ENCODE data around the gene RSRC2.
A peak's percentile ranks its signal among the peaks of the same experiment; 100 is the strongest.
"Not testable (repeated sequence)": the region's sequence is repeated elsewhere in the genome, so short reads cannot be mapped to it uniquely, and the experiment has no call there.

RSRC2 gene

DNA sequence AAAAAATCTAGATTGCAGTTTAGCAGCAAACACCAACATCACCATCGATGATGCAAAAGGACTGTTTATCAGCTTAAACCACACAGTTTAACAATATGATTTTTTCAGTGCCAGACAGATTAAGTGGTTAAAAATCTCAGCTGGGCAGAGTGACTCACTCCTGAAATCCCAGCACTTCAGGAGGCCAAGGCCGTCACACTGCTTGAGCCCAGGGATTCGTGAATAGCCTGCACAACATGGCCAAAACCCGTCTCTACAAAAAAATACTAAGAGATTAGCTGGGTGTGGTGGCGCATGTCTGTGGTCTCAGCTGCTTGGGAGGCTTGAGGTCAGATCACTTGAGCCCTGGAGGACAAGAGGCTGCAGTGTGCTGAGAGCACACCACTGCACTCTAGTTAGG lies 8.9 kb downstream of the RSRC2 start:
- DNase-seq = peak; percentile 48

DNA sequence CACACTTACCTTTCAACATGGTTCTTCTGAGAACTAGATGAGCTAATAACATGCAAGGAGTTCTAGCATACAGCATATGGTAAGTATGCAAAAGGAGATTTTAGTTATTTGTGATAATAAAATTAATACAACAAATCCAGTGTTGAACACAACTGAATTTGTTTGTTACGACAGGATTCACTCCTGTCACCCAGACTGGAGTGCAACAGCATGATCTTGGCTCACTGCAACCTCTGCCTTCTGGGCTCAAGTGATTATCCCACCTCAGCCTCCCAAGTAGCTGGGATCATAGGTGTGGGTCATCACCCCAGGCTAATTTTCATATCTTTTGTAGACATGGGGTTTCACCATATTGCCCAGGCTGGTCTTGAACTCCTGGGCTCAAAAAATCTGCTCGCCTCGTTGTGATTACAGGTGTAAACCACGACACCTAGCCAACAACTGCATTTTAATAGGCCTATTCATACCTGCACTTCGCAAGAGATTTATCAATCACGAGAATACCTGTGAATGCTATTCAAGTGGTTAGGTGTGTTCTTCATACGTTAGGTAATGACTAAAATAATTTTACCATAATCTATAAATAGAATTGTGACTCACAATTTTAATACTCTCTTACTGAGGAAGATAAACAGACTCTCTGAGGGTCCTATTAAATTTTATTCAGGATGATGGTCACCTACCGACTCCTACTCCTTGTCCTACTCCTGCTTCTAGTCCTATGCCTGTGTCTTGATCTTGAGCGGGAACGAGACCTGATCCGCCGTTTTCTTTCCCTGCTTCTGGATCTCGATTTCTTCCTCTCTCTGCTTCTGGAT lies 10.0 kb downstream of the RSRC2 start:
- DNase-seq = no peak

DNA sequence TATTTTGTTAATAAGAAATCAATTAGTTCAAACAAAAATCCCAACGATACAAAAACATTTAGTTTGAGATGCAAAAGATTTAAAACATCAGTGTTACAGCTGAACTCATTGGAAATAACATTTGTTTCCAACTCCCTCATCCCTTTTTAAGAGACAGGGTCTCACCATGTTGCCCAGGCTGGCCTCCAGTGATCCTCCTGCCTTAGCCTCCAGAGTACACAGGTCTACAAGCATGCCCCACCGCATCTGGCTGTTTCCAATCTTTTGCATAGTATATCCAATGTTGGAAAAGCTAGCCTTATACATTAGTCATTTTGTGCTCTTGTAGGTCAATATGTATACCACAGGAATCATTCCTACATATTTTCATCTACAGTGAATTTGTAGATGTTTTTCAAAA lies 11.5 kb downstream of the RSRC2 start:
- no peak for DNase-seq

DNA sequence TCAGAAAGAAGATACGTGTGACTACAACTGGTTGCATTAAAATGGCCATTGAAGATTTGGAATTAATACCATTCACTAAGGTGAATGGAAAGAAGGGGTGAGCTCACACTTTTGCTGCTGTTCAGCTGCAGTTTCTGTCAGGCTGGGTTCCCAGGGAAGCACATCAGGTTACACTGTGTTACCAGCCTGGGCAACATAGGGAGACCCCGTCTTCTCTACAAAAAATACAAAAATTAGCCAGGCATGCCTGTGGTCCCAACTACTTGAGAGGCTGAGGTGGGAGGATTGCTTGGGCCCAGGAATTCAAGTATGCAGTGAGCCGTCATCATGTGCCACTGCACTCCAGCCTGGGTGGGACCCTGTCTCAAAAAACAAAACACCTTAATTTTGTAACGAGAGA lies 13.1 kb downstream of the RSRC2 start:
- DNase-seq = no peak

DNA sequence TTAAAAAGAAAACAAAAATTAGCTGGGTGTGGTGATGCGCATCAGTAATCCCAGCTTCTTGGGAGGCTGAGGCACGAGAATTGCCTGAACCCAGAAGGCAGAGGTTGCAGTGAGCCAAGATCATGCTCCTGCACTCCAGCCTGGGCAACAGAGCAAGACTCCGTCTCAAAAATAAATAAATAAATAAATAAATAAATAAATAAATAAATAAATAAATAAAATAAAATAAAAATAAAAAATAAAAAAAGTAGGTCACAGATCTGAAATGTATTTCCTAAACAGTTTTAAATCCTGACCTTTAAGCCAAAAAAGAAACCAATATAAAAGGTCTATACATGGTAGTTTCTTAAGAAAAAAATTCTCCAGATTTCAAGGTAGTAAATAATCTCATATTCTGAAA lies 13.7 kb downstream of the RSRC2 start:
- DNase-seq = not testable (repeated sequence)

DNA sequence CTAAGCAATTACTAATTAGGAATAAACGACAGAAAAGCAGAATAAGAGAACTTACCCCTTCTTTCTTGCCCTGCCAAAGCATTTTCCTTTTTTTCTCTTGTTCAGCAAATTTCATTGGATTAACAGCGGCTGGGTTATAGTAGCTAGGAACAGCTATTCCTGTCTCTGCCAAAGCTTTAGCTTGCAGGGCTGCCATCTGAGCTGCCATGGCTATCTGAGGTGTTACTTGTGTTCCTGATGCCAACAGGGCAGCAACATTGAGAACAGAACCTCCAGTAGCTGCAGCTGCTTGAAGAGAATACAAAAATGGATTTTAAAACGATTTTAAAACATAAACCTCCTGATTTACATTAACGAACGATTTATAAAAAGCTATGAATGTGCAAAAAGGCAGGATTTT lies 18.6 kb downstream of the RSRC2 start:
- DNase-seq = no peak

DNA sequence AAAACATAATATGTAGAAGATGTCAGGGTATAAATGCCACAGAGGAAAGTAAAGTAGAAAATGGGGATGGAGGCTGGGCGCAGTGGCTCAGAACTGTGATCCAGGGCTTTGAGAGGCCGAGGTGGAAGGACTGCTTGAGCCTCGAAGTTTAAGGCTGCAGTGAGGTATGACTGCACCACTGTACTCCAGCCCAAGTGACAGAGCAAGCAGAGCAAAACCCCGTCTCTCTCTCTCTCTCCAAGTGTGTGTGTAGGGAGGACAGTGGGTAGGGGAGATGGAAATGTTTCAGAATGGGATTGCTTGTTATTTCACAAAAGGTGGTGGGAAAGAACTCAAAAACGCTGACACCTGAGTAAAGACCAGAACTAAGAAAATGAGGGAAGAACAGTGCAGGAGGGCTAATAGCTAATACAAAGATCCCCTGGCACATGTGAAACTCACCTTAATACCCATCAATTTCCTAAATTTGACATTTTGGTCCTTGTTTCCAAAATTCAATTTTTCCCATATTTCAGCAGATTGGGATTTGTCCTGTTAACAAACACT lies 20.3 kb downstream of the RSRC2 start:
- DNase-seq = no peak

DNA sequence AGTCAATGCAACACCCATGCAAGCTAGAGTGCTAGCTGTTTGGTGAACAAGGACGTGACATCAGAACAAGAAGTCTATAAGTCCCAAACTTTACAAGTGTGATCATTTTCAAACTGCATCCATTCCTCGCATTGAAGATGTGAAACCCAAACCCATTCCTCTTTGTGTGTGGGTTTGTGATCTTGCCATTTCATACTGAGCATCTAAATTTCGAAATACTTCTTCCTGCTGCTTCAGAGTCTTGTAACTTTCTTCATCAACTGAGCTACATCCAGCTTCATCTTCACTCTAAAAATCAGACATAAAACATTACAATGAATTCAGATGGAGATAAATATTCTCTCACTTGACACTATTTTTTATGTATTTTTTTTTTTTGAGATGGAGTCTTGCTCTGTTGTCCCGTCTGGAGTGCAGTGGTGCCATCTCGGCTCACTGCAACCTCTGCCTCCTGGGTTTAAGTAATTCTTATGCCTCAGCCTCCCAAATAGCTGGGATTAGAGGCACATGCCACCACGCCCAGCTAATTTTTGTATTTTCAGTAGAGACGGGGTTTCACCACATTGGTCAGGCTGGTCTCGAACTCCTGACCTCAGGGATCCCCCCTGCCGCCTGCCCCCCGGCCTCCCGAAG lies 21.2 kb downstream of the RSRC2 start:
- DNase-seq = no peak

DNA sequence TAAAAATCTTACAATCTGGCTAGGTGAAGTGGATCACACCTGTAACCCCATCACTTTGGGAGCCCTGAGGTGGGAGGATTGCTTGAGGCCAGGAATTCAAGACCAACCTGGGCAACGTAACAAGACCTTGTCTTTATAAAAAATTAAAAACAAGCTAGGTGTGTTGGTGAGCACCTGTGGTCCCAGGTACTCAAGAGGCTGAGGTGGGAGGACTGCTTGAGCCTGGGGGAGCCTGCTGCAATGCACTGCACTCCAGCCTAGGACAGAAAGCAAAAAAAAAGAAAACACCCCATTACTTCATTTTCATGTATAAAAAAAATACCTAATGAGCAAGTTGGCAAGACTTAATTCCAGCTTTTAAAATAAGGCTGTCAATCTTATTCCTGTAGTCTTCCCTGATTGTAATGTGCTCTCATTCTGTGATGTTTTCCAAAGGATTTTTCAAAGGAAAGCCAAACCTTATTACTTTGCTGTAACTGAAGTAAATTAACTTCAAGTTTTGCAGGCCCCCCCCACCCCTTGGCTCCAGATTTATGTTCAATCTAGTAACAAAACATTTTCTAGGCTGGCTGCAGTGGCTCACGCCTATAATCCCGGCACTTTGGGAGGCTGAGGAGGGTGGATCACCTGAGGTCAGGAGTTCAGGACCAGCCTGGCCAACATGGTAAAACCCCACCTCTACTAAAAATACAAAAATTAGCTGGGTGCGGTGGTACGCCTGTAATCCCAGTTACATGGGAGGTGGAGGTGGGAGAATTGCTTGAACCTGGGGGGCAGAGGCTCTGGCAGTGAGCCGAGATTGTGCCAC lies 22.7 kb downstream of the RSRC2 start:
- DNase-seq = no peak

DNA sequence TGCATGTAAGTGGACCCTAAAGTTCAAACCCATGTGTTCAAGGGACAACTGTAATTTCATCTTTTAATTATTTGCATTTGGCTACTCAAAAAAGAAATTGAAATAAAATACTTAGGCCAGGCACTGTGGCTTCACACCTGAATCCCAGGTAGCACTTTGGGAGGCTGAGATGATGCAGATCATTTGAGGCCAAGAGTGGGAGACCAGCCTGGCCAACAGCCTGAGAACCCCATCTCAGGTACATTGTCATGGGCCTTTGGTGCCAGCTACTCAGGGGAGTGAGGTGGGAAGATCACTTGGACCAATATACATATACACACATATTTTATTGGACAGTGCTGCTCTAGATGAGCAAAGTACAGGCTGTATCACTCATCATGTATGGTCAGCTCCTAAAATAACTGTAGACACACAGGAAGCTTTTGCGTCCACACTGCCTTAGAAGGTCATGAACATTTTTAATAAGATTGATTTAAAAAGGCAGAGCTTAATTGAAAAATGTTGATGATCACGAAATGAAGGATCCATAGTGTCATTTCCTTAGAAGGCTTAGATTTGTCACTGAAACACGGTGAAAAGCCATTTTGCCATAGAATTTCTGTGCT lies 23.5 kb downstream of the RSRC2 start:
- no peak for DNase-seq

DNA sequence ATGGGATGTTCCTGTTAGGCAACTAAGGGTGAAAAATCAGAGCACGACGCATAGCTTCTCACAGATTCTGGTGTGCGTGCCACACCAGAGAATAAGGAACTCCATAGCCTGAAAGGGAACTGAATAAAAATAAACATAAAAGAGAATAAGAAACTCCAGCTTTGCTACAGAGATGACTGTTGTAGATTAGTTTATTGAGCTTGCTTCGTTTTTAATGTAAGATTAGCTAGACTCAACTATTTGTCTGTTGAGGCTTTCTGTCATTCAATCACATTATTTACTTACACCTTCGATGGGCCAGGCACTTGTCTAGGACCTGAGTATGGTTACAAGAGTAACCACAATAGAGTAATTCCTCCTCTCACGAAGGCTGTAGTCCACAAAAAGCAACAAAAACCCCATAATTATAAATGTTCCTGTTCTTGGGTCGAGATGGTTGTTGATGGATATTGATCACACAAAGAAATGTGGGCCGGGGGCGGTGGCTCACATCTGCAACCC lies 25.2 kb downstream of the RSRC2 start:
- DNase-seq = peak; percentile 53

DNA sequence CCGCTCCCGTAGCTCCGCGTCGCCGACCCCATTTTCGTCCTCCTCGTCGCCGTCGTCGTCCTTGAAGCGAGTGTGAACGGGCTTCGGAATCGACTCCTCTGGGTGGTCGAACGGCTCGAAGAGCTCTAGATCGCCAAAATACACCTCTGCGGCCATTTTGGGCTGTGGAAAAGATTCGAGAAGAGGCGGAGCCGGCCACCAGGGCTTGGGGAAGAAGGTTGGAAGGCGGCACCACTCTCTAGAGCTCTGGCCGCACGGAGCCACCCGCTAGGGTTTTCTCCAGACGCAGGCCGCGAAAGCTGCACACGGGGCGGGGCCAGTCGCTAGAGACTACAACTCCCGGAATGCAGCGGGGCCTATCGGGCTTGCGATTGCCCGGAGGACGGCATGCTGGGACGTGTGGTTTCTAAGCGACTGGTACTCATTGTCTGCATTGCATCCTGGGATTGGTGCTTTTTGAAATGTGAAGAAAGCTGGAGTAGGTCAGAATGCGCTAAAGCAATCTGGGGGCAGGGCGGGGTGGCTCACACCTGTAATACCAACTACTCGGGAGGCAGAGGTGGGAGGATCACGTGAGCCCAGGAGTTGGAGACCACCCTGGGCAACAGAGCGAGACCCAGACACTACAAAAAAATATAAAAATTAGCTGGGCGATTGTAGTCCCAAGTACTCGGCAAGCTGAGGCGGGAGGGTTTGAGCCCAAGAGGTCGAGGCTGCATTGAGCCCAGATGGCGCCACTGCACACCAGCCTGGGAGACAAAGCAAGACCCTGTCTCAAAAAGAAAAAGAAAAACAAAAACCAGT lies 25.8 kb downstream of the RSRC2 start, which contains the start of gene ZCCHC8:
Gene ZCCHC8, minus strand, starts transcription at position 248 of the 804 bp plus-strand sequence. Its CDS starts 92 bp downstream, at position 156.
- DNase-seq = peak; percentile 99

DNA sequence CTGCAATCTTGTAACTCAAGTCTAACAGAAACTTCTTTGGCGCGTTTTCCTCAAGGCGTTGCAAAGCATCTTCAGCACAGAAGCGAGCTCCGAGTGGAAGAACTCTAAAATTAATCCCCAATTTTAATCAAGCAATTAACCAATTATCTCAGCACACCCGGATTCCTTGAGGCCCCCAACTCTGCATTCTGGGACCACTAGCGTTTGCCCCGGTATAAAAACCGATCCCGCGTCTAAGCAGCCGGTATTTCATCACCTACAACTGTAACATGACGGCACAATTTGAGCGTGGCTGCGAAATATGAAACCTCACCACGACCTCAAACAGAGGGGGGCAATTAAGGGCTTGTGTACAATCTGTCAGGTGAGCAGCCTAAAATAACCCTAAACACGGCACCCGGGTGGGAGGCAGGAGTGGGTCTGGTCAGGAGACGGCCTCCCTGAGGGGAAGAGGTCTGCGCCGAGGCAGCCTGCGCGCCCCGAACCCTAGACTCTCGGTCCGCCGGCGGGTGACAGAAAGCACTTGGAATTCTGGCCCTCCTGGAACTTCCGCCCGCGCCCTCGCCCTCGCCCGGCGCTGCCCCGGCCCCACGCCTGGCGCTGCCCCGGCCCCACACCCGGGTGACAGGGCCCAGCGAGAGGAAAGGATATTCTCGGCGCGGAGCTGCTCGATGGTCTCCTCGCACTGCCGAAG lies 26.6 kb downstream of the RSRC2 start:
- DNase-seq = peak; percentile 83

DNA sequence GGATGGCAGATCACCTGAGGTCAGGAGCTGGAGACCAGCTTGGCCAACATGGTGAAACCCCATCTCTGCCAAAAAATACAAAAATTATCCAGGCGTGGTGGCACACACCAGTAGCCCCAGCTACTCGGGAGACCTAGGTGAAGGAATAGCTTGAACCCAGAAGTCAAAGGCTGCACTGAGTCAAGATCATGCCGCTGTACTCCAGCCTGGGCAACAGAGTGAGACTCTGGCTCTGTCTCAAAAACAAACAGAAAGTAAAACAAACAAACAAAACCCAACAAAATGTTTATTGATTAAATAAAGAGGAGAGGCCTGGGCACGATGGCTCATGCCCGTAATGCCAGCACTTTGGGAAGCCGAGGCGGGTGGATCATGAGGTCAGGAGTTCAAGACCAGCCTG lies 31.5 kb downstream of the RSRC2 start:
- no peak for DNase-seq

DNA sequence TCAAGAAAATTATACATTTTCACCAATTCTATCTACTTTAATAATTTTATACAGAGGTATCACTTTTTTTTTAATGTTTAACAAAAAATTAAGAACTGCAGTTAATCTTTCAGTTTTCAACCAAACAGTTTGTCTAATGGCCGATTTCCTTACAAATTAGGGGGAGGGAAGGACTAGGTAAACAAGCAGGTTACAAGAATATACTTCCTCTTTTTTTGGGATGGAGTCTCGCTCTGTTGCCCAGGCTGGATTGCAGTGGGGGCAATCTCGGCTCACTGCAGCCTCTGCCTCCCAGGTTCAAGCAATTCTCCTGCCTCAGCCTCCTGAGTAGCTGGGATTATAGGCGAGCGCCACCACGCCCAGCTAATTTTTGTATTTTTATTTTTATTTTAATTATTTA lies 33.5 kb downstream of the RSRC2 start:
- DNase-seq = not testable (repeated sequence)

DNA sequence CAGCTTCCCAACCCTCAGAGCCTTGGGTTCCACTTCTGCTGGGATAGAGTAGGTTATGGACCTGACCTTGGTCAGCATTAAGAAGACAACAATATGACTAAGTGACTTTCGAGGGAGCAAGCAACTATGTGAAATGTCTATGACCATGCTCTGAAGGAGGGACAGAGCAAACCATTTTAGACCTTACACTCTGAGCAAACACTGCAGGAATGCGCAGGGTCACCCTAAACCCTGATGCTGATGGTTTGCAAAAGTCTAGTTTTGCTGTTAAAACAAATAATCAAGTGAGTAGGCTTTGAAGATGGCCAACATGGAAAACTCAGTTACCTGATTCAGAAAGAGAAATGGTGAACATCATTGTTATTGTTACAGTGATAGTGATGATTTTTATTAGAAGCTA lies 34.7 kb downstream of the RSRC2 start:
- no peak for DNase-seq

DNA sequence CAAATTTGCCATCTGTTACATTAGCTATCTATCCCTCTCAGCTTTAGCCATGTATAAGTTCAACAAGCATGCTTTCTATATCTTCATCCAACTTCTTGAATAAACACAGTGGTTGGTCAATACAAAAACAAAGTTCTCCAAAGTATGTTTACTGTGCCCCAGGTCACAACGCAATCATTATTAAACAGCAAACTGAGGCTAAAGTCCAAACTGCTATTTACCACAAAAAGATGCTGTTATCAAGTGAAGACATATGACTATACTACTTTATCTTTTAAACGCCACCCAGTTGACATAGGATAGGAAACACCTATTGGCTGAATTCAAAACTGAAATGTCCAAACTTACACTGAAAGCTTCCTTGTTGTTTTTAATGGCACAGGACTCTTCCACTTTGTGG lies 37.7 kb downstream of the RSRC2 start:
- no peak for DNase-seq

DNA sequence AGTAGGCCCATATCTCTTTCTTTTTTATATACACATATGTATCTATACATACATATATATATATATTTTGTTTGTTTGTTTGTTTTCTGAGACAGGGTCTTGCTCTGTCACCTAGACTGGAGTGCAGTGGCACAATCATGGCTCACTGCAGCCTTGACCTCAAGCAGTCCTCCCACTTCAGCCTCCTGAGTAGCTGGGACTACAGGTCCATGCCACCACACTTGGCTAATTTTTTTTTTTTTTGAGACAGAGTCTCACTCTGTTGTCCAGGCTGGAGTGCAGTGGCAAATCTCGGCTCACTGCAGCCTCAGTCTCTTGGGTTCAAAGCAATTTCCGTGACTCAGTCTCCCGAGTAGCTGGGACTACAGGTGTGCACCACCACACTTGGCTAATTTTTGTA lies 38.9 kb downstream of the RSRC2 start:
- DNase-seq = not testable (repeated sequence)

DNA sequence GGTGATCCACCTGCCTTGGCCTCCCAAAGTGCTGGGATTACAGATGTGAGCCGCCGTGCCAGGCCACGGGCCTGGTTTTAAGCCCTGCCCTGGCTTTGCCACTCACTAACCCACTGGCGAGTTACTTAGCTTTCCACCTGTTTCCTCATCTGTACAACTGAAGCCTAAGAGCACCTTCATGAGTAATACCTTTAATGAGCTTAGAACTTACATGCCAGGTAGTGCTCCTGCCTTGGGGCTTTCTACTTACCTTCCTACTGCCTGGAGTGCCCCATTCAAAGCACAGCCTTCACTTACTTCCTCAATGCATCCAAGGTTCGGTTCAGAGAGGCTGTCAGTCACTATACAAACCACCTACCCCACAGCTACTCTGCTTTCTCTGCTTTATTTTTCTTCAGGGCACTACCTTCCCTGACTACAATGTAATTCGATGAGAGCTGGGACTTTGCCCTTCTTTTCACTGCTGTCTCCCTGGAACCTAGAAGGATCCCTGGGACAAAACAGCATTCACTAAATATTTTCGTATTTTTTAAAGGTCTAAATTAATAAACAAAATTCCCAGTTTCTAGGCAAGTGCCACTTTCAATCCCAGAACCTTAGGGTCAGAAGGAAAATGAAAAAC lies 39.8 kb downstream of the RSRC2 start:
- no peak for DNase-seq

DNA sequence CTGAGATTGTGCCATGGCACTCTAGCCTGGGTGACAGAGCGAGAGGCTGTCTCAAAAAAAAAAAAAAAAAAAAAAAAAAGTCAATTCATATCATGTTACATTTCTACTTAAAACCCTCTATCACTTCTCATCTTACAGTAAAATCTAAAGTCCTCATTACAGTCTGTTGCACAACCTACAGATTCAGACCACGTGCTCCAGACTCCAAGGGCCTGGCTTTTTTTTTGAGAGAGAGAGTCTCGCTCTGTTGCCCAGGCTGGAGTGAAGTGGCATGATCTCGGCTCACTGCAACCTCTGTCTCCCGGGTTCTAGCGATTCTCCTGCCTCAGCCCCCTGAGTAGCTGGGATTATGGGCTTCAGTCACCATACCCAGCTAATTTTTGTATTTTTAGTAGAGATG lies 40.4 kb downstream of the RSRC2 start:
- DNase-seq = not testable (repeated sequence)

DNA sequence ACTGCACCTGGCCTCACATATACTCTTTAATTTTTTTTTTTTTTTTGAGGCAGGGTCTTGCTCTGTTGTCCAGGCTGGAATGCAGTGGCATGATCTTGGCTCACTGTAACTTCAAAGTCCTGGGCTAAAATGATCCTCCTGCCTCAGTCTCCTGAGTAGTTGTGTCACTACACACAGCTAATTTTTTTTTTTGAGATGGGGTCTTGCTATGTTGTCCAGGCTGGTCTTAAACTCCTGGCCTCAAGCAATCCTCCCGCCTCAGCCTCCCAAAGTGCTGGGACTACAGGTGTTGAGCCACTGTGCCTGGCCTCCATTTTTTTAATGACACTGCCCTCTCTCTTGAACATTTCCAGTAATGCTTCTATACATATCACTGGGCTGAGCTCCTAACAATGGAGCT lies 42.4 kb downstream of the RSRC2 start:
- not testable (repeated sequence) for DNase-seq
